Thoracic aorta (tissue), 2 donors: ENCODE data around the gene NTN3. TPM values are rescaled to one million over a fixed set of nuclear protein-coding genes. Genes with fewer than 3 reads are reported as not detected.

Experiments
- ATAC-seq: fragments of 150-250 bp; one replicate; pipeline ENCODE4 v1.8.0; 2017; ENCODE audit warnings: low read depth; ENCODE audit not compliant: insufficient number of reproducible peaks, low FRiP score
- DNase-seq: peaks from one replicate; pipeline ENCODE4 v3.0.0-alpha.2; 2020; ENCODE audit warnings: low spot score
- H3K27ac ChIP-seq, 2 donors: fragments of 200-600 bp; sonication (generic); 1 replicate in 1 of 2; 2 replicates in 1 of 2; pipeline ENCODE4 v1.5.1; 2016; ENCODE audit warnings: mild to moderate bottlenecking in 2 of 2, moderate library complexity in 2 of 2
- H3K27me3 ChIP-seq: fragments of 200-600 bp; sonication (generic); replicated peaks from 2 replicates; pipeline ENCODE4 v1.6.0; 2016; ENCODE audit warnings: mild to moderate bottlenecking; ENCODE audit not compliant: insufficient read depth
- H3K36me3 ChIP-seq: fragments of 200-600 bp; sonication (generic); one replicate; pipeline ENCODE4 v1.5.1; 2016
- H3K4me1 ChIP-seq, 2 donors: fragments of 200-600 bp; sonication (generic); 1 replicate in 1 of 2; 2 replicates in 1 of 2; pipeline versions ENCODE4 v1.5.1 to v1.6.0; 2016; ENCODE audit warnings: low read depth in 2 of 2, mild to moderate bottlenecking in 1 of 2; ENCODE audit not compliant: control insufficient read depth in 1 of 2
- H3K4me3 ChIP-seq: fragments of 200-600 bp; sonication (generic); 2 replicates; pipeline ENCODE4 v1.5.1; 2016; ENCODE audit warnings: mild to moderate bottlenecking
- H3K9me3 ChIP-seq: fragments of 200-600 bp; sonication (generic); 2 replicates; pipeline ENCODE4 v1.5.1; 2016
- total RNA-seq, 2 donors: library from RNA; depleted of rRNA; stranded (reverse); fragments of >200 nt; gene quantifications; one replicate each; pipeline versions ENCODE4 v1.1.0 to v1.2.3, GENCODE V29; 2016
- TF ChIP-seq, protein P1 (sequence below): fragments of 200-600 bp; sonication (generic); IDR thresholded peaks from one replicate; pipeline ENCODE4 v1.5.1; 2019; ENCODE audit warnings: antibody characterized with exemption

Gene NTN3
- total RNA-seq, 2 donors from 2014 or later = 0.28 TPM; not detected in 1

DNA sequence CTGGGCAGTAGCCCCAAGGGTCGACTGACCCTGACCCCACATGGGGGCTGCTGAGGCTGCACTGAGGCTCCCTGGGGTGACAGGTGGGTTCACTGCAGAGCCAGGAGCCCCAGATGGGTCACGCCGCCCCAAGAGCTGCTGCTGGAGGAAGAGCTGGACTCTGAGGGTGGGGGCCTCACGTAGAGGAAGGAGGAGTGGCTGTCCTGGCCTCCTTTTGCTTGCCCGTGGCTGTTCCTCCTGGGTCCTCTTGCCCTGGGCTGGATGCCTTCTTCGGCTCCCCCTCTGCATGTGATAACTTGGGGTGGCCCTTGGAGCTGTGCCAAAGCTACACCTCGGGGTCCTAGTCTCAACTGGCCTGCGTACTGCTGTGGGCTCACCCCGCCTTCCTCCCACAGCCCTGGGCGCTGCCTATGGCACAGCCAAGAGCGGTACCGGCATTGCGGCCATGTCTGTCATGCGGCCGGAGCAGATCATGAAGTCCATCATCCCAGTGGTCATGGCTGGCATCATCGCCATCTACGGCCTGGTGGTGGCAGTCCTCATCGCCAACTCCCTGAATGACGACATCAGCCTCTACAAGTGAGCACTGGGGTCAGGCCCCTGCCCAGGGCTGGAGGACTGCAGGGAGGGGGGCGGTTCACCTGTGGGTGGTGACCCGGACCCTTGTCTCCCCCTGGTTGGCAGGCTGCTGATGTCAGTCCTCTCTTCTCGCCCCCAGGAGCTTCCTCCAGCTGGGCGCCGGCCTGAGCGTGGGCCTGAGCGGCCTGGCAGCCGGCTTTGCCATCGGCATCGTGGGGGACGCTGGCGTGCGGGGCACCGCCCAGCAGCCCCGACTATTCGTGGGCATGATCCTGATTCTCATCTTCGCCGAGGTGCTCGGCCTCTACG is 48.0 kb downstream of the NTN3 start:
- DNase-seq (no peak), ATAC-seq (no peak)
- Histone ChIP-seq H3K27ac (peak overlapping the region; percentile 74 to 76), H3K4me1 (peaks cover 43 to 63% of the 10 kb centered on the region in 2 donors), H3K9me3 (no peaks in the 10 kb centered on the region), H3K4me3 (peak overlapping the region; percentile 70), H3K36me3 (peaks cover 4% of the 10 kb centered on the region), H3K27me3 (no peaks in the 10 kb centered on the region)
- TF ChIP-seq, protein P1, sequence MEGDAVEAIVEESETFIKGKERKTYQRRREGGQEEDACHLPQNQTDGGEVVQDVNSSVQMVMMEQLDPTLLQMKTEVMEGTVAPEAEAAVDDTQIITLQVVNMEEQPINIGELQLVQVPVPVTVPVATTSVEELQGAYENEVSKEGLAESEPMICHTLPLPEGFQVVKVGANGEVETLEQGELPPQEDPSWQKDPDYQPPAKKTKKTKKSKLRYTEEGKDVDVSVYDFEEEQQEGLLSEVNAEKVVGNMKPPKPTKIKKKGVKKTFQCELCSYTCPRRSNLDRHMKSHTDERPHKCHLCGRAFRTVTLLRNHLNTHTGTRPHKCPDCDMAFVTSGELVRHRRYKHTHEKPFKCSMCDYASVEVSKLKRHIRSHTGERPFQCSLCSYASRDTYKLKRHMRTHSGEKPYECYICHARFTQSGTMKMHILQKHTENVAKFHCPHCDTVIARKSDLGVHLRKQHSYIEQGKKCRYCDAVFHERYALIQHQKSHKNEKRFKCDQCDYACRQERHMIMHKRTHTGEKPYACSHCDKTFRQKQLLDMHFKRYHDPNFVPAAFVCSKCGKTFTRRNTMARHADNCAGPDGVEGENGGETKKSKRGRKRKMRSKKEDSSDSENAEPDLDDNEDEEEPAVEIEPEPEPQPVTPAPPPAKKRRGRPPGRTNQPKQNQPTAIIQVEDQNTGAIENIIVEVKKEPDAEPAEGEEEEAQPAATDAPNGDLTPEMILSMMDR = no peak

DNA sequence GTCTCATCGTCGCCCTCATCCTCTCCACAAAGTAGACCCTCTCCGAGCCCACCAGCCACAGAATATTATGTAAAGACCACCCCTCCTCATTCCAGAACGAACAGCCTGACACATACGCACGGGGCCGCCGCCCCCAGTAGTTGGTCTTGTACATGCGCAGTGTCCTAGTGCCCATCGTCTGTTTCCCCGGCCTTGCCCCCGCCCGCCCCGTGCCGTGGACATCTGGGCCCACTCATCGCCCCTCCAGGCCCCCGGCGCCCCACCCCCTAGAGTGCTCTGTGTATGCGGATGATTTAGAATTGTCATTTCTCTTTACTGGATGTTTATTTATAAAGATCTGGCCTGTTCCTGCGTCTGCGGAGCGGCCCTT is 48.6 kb downstream of the NTN3 start:
- DNase-seq = no peak
- H3K27ac ChIP-seq = peak overlapping the region; percentile 74 to 76
- peak overlapping the region; percentile 70 for H3K4me3 ChIP-seq
- no peaks in the 10 kb centered on the region for H3K27me3 ChIP-seq
- peaks cover 43 to 63% of the 10 kb centered on the region in 2 donors for H3K4me1 ChIP-seq
- no peaks in the 10 kb centered on the region for H3K9me3 ChIP-seq
- no peak for ATAC-seq
- TF ChIP-seq, protein P1 = no peak
- peaks cover 6% of the 10 kb centered on the region for H3K36me3 ChIP-seq

DNA sequence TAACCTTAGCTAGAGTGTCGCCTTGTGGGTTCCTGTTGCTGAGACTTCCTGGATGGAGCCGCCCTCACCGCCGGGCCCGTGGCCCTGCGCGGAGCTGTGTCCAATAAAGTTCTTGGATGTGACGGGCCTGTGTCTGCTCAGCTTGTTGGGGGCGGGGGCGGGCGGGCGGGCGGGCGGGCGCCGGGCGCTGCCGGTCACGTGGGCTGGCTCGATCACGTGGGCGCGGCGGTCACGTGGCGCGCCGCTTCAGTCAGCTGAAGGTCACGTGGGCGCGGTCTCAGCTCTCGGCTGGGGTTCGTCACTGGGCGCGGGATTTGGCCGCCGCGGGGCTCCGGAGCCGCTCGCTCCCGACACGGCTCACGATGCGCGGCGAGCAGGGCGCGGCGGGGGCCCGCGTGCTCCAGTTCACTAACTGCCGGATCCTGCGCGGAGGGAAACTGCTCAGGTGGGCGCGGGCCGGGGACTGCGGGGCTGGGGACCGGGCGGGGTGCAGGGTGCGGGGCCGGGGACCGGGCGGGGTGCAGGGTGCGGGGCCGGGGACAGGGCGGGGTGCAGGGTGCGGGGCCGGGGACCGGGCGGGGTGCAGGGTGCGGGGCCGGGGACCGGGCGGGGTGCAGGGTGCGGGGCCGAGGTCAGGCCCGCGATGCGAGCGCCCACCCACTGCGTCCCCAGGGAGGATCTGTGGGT is 49.1 kb downstream of the NTN3 start, which contains the start of gene AMDHD2:
AMDHD2 (plus strand) TSS at position 275 of the 687 bp plus-strand sequence; CDS start at position 363, 88 bp downstream.
- Histone ChIP-seq H3K9me3 (no peaks in the 10 kb centered on the region), H3K4me3 (peak within 1 kb of the TSS; percentile 70), H3K27me3 (no peaks in the 10 kb centered on the region), H3K4me1 (peaks cover 43 to 57% of the 10 kb centered on the region in 2 donors), H3K27ac (peak within 1 kb of the TSS; percentile 74 to 76), H3K36me3 (peaks cover 8% of the 10 kb centered on the region)
- DNase-seq = peak; percentile 77
- peak; percentile 45 for ATAC-seq
- TF ChIP-seq, protein P1 = no peak

DNA sequence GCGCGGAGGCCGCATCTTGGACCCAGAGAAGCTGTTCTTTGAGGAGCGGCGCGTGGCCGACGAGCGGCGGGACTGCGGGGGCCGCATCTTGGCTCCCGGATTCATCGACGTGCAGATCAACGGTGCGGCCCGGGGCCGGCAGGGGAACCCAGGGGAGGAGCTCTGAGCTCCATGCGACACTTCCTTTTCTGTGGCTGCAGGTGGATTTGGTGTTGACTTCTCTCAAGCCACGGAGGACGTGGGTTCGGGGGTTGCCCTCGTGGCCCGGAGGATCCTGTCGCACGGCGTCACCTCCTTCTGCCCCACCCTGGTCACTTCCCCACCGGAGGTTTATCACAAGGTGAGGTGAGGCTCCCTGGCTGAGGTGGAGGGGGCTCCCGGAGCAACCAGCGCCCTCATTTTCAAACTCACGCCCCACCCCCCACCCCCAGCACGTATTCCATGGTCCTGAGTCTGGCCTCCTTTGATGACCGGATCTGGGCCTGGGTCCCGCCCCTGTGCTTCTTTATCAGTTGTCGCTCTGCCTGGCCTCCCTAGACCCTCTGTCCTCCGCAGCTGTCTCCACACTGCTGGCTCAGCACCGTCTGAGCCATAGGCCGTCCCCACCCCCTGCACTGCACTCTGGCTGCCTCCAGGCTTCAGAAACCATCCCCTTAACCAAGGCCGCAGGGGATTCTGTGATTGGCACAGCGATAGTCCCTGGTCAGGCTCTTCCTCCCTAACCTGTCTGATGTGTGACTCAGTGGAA is 49.9 kb downstream of the NTN3 start:
- peaks cover 8% of the 10 kb centered on the region for H3K36me3 ChIP-seq
- peaks cover 37 to 50% of the 10 kb centered on the region in 2 donors for H3K4me1 ChIP-seq
- H3K27me3 ChIP-seq = no peaks in the 10 kb centered on the region
- DNase-seq (no peak), ATAC-seq (no peak)
- no peak overlapping the region for H3K27ac ChIP-seq
- no peaks in the 10 kb centered on the region for H3K9me3 ChIP-seq
- peak overlapping the region; percentile 70 for H3K4me3 ChIP-seq
- TF ChIP-seq, protein P1 = no peak

Other genes with a start within 250 kb of the NTN3 start
- gene E4F1, start 247.7 kb upstream of the NTN3 start, total RNA-seq = 10 to 100 TPM; 44.0 to 50.2 TPM
- gene DNASE1L2, start 234.9 kb upstream of the NTN3 start, total RNA-seq = 10 to 100 TPM in 1 of 2 donors, 1 to 10 TPM in 1; 2.3 to 10.7 TPM
- gene ECI1, start 219.7 kb upstream of the NTN3 start, total RNA-seq = 10 to 100 TPM; 29.3 to 39.1 TPM
- 100 to 1,000 TPM in 1 of 2 donors, 10 to 100 TPM in 1; 94.5 to 157 TPM for gene RNPS1, start 203.2 kb upstream of the NTN3 start, total RNA-seq
- gene ABCA3, start 130.6 kb upstream of the NTN3 start, total RNA-seq = 10 to 100 TPM; 16.4 to 25.2 TPM
- gene CCNF, start 41.9 kb upstream of the NTN3 start, total RNA-seq = 1 to 10 TPM in 1 of 2 donors, under 1 TPM in 1; 0.68 to 1.5 TPM
- gene TEDC2, start 11.2 kb upstream of the NTN3 start, total RNA-seq = under 1 TPM in 1 of 2 donors, not detected in 1; 0.27 TPM
- 10 to 100 TPM; 14.5 to 15.0 TPM for gene TBC1D24, start 3.8 kb downstream of the NTN3 start, total RNA-seq
- gene ATP6V0C, start 42.7 kb downstream of the NTN3 start, total RNA-seq = 10 to 100 TPM; 42.5 to 51.3 TPM
- gene AMDHD2, start 49.1 kb downstream of the NTN3 start, total RNA-seq = 10 to 100 TPM; 42.6 to 67.0 TPM
- under 1 TPM in 1 of 2 donors, not detected in 1; 0.63 TPM for gene CEMP1, start 60.1 kb downstream of the NTN3 start, total RNA-seq
- gene PDPK1, start 66.7 kb downstream of the NTN3 start, total RNA-seq = 10 to 100 TPM; 31.9 to 44.3 TPM
- gene KCTD5, start 211.2 kb downstream of the NTN3 start, total RNA-seq = 10 to 100 TPM; 13.8 to 19.2 TPM
- 1 to 10 TPM; 4.4 to 8.7 TPM for gene PRSS27, start 248.9 kb downstream of the NTN3 start, total RNA-seq